DND-41 (cell line): ENCODE measurements around the gene LRP5.

Experiments used
- EZH2 ChIP-seq: IDR thresholded peaks from 3 replicates; pipeline ENCODE4 v1.6.1; 2012; ENCODE audit warnings: borderline replicate concordance, low read depth, mild to moderate bottlenecking, moderate library complexity, low read length, inconsistent platforms; ENCODE audit not compliant: severe bottlenecking
- TF ChIP-seq, protein P1 (sequence below): IDR thresholded peaks from 2 replicates; pipeline ENCODE4 v1.5.1; 2012; ENCODE audit warnings: borderline replicate concordance, low read length, moderate library complexity, mild to moderate bottlenecking; ENCODE audit not compliant: poor library complexity, severe bottlenecking; ENCODE audit errors: extremely low read depth

- TF ChIP-seq EZH2 = no peak
- TF ChIP-seq, protein P1, sequence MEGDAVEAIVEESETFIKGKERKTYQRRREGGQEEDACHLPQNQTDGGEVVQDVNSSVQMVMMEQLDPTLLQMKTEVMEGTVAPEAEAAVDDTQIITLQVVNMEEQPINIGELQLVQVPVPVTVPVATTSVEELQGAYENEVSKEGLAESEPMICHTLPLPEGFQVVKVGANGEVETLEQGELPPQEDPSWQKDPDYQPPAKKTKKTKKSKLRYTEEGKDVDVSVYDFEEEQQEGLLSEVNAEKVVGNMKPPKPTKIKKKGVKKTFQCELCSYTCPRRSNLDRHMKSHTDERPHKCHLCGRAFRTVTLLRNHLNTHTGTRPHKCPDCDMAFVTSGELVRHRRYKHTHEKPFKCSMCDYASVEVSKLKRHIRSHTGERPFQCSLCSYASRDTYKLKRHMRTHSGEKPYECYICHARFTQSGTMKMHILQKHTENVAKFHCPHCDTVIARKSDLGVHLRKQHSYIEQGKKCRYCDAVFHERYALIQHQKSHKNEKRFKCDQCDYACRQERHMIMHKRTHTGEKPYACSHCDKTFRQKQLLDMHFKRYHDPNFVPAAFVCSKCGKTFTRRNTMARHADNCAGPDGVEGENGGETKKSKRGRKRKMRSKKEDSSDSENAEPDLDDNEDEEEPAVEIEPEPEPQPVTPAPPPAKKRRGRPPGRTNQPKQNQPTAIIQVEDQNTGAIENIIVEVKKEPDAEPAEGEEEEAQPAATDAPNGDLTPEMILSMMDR = peak; percentile 31
These were observed 13.0 kb downstream of the LRP5 start for GRCh38 chr11:68325183-68325906.
